Smooth muscle cell (in vitro differentiated cells): Measurements from ENCODE around the gene APOBEC3F. TPM values are rescaled to one million over a fixed set of nuclear protein-coding genes. Genes with fewer than 3 reads are reported as not detected.

Experiments used
- DNase-seq: peaks from one replicate; lab custom pipeline; 2025; ENCODE audit not compliant: unreplicated experiment; lab: John Stamatoyannopoulos, UW
- H2AFZ ChIP-seq: fragments of 200-600 bp; sonication (generic); 2 replicates; pipeline ENCODE4 v1.6.0; 2016; ENCODE audit warnings: antibody characterized with exemption, low read depth, mild to moderate bottlenecking
- H3F3A ChIP-seq: fragments of 200-600 bp; sonication (generic); 2 replicates; pipeline ENCODE4 v1.6.0; 2017; ENCODE audit warnings: antibody characterized with exemption, low read depth
- H3K27ac ChIP-seq: fragments of 200-600 bp; sonication (generic); 2 replicates; pipeline ENCODE4 v1.5.1; 2016; ENCODE audit warnings: low read depth, mild to moderate bottlenecking
- H3K27me3 ChIP-seq: fragments of 200-600 bp; sonication (generic); 2 replicates; pipeline ENCODE4 v1.6.1; 2016; ENCODE audit warnings: low read depth, mild to moderate bottlenecking
- H3K36me3 ChIP-seq: fragments of 200-600 bp; sonication (generic); 2 replicates; pipeline ENCODE4 v1.5.1; 2016; ENCODE audit warnings: low read depth
- H3K4me1 ChIP-seq: fragments of 200-600 bp; sonication (generic); 2 replicates; pipeline ENCODE4 v1.5.1; 2016; ENCODE audit warnings: low read depth
- H3K4me2 ChIP-seq: fragments of 200-600 bp; sonication (generic); 2 replicates; pipeline ENCODE4 v1.6.0; 2016; ENCODE audit warnings: mild to moderate bottlenecking
- H3K4me3 ChIP-seq: fragments of 200-600 bp; sonication (generic); 2 replicates; pipeline ENCODE4 v1.5.1; 2016; ENCODE audit warnings: mild to moderate bottlenecking
- H3K79me2 ChIP-seq: fragments of 200-600 bp; sonication (generic); 2 replicates; pipeline ENCODE4 v1.6.0; 2016; ENCODE audit warnings: low read depth, mild to moderate bottlenecking
- H3K9ac ChIP-seq: fragments of 200-600 bp; sonication (generic); 2 replicates; pipeline ENCODE4 v1.6.0; 2016; ENCODE audit warnings: low read depth
- H3K9me3 ChIP-seq: fragments of 200-600 bp; sonication (generic); replicated peaks from 2 replicates; pipeline ENCODE4 v1.5.1; 2016; ENCODE audit warnings: low read depth
- H4K20me1 ChIP-seq: fragments of 200-600 bp; sonication (generic); 2 replicates; pipeline ENCODE4 v1.6.0; 2016; ENCODE audit warnings: low read depth
- WGBS: methylation state at CpG from one replicate; pipeline ENCODE4 v1.1.7; 2016; ENCODE audit warnings: low lambda C conversion rate; 5-methylcytosine and 5-hydroxymethylcytosine counted together
- polyA plus RNA-seq: library from polyadenylated mRNA; unstranded; fragments of >200 nt; fragmentation: Nextera tagmentation; extraction: Ambion mirVana; gene quantifications from 2 replicates; pipeline ENCODE4 v1.2.1, GENCODE V29; 2016
- total RNA-seq: library from RNA; depleted of rRNA; stranded (reverse); fragments of >200 nt; gene quantifications from 2 replicates; pipeline ENCODE4 v1.2.3, GENCODE V29; 2014
- TF ChIP-seq, protein P1 (sequence below): fragments of 200-600 bp; sonication (generic); IDR thresholded peaks from 2 replicates; pipeline ENCODE4 v1.5.1; 2017; ENCODE audit warnings: borderline replicate concordance, mild to moderate bottlenecking, antibody characterized with exemption; ENCODE audit not compliant: insufficient read depth, poor library complexity, severe bottlenecking

Gene APOBEC3F
- total and polyA plus RNA-seq, 2 experiments from 2014 or later: 1.3 to 8.2 TPM

DNA sequence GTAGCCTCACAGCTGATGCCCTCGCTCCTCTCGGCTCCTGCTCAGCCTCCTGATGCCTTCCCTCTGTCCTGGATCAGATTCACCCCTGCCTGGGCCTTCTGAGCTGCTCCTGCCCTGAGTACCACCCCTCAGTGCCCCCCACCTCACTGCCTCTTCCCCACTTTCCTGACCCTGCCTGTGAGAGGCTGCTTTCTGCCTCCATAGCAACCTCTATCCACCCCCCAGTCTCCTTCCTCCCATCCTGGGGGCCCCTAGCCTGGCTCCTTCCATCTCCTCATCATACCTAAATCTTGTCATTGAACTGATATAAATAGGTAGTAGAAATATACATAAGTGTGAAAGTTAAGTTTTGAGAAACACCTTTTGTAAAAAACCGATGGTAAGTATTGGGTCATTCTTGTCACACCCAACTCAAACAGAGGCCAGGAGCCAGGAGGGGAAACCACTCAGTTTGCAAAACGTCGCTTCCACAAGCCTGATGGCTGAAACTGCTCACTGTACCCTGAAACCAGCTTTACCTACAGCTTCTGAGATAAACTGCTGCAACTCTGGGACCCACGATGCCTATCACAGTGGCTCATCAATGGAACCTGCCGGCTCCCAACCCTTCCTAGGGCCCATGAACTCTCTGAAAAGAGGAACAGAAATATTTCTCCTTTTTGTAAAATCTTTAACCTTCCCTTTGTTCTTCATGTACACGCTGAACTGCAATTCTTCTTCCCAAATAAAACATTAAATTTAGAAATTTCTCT lies 51.6 kb downstream of the APOBEC3F start:
- H3F3A ChIP-seq: no peaks in the 10 kb centered on the region
- H2AFZ ChIP-seq: no peak overlapping the region
- 91% methylated on average over 8 of the region's 8 CpGs for WGBS

DNA sequence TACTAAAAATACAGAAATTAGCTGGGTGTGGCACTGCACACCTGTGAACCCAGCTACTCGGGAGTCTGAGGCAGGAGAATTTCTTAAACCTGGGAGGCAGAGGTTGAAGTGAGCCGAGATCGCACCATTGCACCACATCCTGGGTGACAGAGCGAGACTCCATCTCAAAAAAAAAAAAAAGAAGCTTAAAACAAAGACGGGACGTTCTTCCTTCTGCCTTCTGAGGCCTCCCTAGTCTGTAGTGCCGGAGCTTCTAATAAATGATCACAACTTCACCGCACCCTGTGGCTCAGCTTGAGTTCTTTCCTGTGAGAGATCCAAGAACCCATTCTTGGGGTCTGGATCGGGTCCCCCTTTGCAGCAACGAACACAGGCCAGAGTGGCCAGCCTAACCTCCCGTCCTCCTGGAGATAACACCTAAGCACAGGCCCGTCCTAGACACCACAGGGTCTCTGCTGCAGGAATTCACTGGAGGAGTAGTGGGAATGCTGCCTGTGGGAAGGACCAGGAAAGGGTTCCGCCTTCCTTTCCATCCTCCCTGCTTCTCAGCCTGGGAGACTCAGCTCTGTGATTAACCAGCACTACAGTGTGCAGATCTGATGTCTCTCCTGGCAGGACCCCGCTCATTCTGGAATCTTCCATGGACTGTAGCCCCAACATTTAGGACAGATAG lies 54.2 kb downstream of the APOBEC3F start:
- TF ChIP-seq, protein P1, sequence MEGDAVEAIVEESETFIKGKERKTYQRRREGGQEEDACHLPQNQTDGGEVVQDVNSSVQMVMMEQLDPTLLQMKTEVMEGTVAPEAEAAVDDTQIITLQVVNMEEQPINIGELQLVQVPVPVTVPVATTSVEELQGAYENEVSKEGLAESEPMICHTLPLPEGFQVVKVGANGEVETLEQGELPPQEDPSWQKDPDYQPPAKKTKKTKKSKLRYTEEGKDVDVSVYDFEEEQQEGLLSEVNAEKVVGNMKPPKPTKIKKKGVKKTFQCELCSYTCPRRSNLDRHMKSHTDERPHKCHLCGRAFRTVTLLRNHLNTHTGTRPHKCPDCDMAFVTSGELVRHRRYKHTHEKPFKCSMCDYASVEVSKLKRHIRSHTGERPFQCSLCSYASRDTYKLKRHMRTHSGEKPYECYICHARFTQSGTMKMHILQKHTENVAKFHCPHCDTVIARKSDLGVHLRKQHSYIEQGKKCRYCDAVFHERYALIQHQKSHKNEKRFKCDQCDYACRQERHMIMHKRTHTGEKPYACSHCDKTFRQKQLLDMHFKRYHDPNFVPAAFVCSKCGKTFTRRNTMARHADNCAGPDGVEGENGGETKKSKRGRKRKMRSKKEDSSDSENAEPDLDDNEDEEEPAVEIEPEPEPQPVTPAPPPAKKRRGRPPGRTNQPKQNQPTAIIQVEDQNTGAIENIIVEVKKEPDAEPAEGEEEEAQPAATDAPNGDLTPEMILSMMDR: no peak
- 93% methylated on average over 14 of the region's 14 CpGs for WGBS
- H3K4me1 ChIP-seq: peaks cover 13% of the 10 kb centered on the region
- H3K36me3 ChIP-seq: no peaks in the 10 kb centered on the region
- H3K4me3 ChIP-seq: no peak overlapping the region
- H2AFZ ChIP-seq: no peak overlapping the region
- H3K27me3 ChIP-seq: no peaks in the 10 kb centered on the region
- H3K9me3 ChIP-seq: no peaks in the 10 kb centered on the region
- H3K27ac ChIP-seq: no peak overlapping the region
- H4K20me1 ChIP-seq: no peaks in the 10 kb centered on the region
- no peaks in the 10 kb centered on the region for H3F3A ChIP-seq
- H3K4me2 ChIP-seq: no peak overlapping the region
- H3K79me2 ChIP-seq: no peaks in the 10 kb centered on the region
- no peak overlapping the region for H3K9ac ChIP-seq
- no peak for DNase-seq

More for the DNA sequence above, 51.6 kb downstream of the APOBEC3F start:
- Histone ChIP-seq H3K27ac (no peak overlapping the region), H4K20me1 (no peaks in the 10 kb centered on the region), H3K4me3 (no peak overlapping the region), H3K79me2 (no peaks in the 10 kb centered on the region), H3K9ac (no peak overlapping the region), H3K9me3 (no peaks in the 10 kb centered on the region), H3K27me3 (no peaks in the 10 kb centered on the region), H3K4me2 (no peak overlapping the region), H3K4me1 (peaks cover 5% of the 10 kb centered on the region), H3K36me3 (no peaks in the 10 kb centered on the region)
- no peak for DNase-seq
- TF ChIP-seq, protein P1: no peak

DNA sequence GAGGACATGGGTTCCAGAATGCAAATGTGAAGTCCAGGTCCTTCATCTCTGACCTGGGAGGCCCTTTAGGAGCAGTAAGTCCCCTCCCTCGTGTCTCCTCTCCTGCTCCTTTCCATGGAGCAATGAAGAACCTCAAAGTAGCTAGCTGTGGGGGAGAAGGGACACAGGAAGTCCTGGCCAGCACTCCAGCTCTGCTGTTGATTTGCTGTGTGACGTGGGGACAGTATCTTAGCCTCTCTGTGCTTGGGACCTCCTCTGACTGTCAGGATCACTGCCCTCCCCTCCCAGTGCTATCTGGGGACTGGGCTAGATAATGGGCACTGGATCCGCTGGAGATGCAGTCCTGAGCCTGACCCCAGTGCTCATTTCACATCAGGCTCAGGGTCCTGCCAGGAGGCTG lies 55.3 kb downstream of the APOBEC3F start:
- TF ChIP-seq, protein P1: no peak
- DNase-seq: no peak
- no peak overlapping the region for H3K4me3 ChIP-seq
- no peaks in the 10 kb centered on the region for H4K20me1 ChIP-seq
- H3K27ac ChIP-seq: no peak overlapping the region
- no peaks in the 10 kb centered on the region for H3K27me3 ChIP-seq
- H3K4me2 ChIP-seq: no peak overlapping the region
- no peaks in the 10 kb centered on the region for H3F3A ChIP-seq
- WGBS: 82% methylated on average over 3 of the region's 3 CpGs
- H3K4me1 ChIP-seq: peaks cover 13% of the 10 kb centered on the region
- no peaks in the 10 kb centered on the region for H3K79me2 ChIP-seq
- no peak overlapping the region for H2AFZ ChIP-seq
- H3K9ac ChIP-seq: no peak overlapping the region
- H3K36me3 ChIP-seq: no peaks in the 10 kb centered on the region
- H3K9me3 ChIP-seq: no peaks in the 10 kb centered on the region
